Measurements from ENCODE around the gene CNDP2.

GRCh38 chr18:74528478-74528877, 32.3 kb downstream of the CNDP2 start:
- TF ChIP-seq CTCF (IDR thresholded peaks at IDR 0.05) (no peak), POLR2A (IDR thresholded peaks at IDR 0.05) (no peak)

All from adrenal gland (tissue), 5 donors.